Body of pancreas (tissue), 4 donors: ENCODE results near the gene L3MBTL2. TPM values are rescaled to one million over a fixed set of nuclear protein-coding genes. Genes with fewer than 3 reads are reported as not detected.

Experiments used
- ATAC-seq: fragments of 150-250 bp; one replicate; pipeline ENCODE4 v1.9.1; 2016
- DNase-seq, 4 donors: peaks; one replicate each; pipeline ENCODE4 v3.0.0-alpha.2; 2019
- H3K27ac ChIP-seq, 4 donors: fragments of 200-600 bp; sonication (generic); 1 replicate in 3 of 4; 2 replicates in 1 of 4; pipeline versions ENCODE4 v1.5.1 to v1.6.1; 2016 to 2019; ENCODE audit warnings: mild to moderate bottlenecking in 1 of 4, mixed read lengths in 1 of 4, moderate library complexity in 1 of 4
- H3K27me3 ChIP-seq, 2 donors: fragments of 200-600 bp; sonication (generic); one replicate each; pipeline ENCODE4 v1.6.0; 2016; ENCODE audit warnings: mild to moderate bottlenecking in 1 of 2
- H3K36me3 ChIP-seq, 2 donors: fragments of 200-600 bp; sonication (generic); replicated peaks in 1 of 2; 2 replicates each; pipeline ENCODE4 v1.5.1; 2016; ENCODE audit warnings: low read depth in 2 of 2; ENCODE audit not compliant: insufficient read depth in 1 of 2
- H3K4me1 ChIP-seq: fragments of 200-600 bp; sonication (generic); one replicate; pipeline ENCODE4 v1.6.0; 2016
- H3K4me3 ChIP-seq, 2 donors: fragments of 200-600 bp; sonication (generic); 1 replicate in 1 of 2; 2 replicates in 1 of 2; pipeline ENCODE4 v1.5.1; 2016 to 2019
- H3K9me3 ChIP-seq, 3 donors: fragments of 200-600 bp; sonication (generic); 1 replicate in 2 of 3; 2 replicates in 1 of 3; pipeline ENCODE4 v1.5.1; 2016
- POLR2A ChIP-seq, 3 donors: fragments of 450-650 bp; IDR thresholded peaks; one replicate each; pipeline ENCODE4 v1.6.1; 2016; ENCODE audit warnings: antibody characterized with exemption in 3 of 3, mild to moderate bottlenecking in 2 of 3
- WGBS, 2 donors: methylation state at CpG; one replicate each; pipeline ENCODE4 v1.1.5; 2017; 5-methylcytosine and 5-hydroxymethylcytosine counted together
- intact Hi-C: fragments of 100-400 bp; cut with DNase I; formaldehyde crosslinking; loops from one replicate; pipeline ENCODE4 v1.15.1; 2023
- total RNA-seq, 2 donors: library from RNA; depleted of rRNA; stranded (reverse); fragments of >200 nt; gene quantifications; one replicate each; pipeline ENCODE4 v1.1.0, GENCODE V29; 2016
- TF ChIP-seq, protein P1 (sequence below), 7 experiments: fragments of 450-650 bp in 4 of 7; fragments of 200-600 bp in 3 of 7; sonication (generic) in 3 of 7; IDR thresholded peaks; one replicate each; pipeline ENCODE4 v1.5.1; 2016 to 2019; ENCODE audit warnings: antibody characterized with exemption in 7 of 7

L3MBTL2 gene
- total RNA-seq, 2 donors from 2014 or later: 5.7 to 21.1 TPM

DNA sequence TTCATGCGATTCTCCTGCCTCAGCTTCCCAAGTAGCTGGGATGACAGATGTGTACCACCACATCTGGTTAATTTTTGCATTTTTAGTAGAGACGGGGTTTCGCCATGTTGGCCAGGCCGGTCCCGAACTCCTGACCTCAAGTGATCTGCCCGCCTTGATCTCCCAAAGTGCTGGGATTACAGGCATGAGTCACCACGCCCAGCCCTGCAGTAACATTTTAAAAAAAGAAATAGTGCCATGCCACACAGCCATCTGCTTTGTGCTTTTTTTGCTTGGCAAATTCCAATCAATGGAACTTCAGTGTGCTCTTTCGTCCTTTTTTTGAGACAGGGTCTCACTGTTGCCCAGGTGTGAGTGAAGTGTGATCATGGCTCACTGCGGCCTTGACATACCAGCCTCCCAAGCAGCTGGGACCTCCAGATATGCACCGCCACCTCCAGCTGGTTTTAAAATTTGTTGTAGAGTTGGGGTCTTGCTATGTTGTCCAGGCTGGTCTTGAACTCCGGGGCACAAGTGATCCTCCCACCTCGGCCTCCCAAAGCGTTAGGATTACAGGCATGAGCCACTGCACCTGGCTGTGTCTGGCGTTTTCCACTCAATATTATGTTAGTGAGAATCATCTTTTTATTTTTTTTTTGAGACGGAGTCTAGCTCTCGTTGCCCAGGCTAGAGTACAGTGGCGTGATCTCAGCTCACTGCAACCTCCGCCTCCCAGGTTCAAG is 37.4 kb downstream of the L3MBTL2 start:
- Histone ChIP-seq H3K36me3 (peaks cover 0 to 6% of the 10 kb centered on the region in 2 donors), H3K9me3 (no peaks in the 10 kb centered on the region), H3K4me3 (no peak overlapping the region), H3K27ac (no peak overlapping the region), H3K4me1 (peaks cover 6% of the 10 kb centered on the region), H3K27me3 (no peaks in the 10 kb centered on the region)
- TF ChIP-seq, protein P1, sequence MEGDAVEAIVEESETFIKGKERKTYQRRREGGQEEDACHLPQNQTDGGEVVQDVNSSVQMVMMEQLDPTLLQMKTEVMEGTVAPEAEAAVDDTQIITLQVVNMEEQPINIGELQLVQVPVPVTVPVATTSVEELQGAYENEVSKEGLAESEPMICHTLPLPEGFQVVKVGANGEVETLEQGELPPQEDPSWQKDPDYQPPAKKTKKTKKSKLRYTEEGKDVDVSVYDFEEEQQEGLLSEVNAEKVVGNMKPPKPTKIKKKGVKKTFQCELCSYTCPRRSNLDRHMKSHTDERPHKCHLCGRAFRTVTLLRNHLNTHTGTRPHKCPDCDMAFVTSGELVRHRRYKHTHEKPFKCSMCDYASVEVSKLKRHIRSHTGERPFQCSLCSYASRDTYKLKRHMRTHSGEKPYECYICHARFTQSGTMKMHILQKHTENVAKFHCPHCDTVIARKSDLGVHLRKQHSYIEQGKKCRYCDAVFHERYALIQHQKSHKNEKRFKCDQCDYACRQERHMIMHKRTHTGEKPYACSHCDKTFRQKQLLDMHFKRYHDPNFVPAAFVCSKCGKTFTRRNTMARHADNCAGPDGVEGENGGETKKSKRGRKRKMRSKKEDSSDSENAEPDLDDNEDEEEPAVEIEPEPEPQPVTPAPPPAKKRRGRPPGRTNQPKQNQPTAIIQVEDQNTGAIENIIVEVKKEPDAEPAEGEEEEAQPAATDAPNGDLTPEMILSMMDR (IDR thresholded peaks at IDR 0.05): no peak
- TF ChIP-seq POLR2A (IDR thresholded peaks at IDR 0.05): no peak
- intact Hi-C loops: no loop called here
- ATAC-seq (no peak), DNase-seq (no peak)
- 93 to 95% methylated on average over 13 to 18 of the region's 18 CpGs for WGBS, 2 donors

DNA sequence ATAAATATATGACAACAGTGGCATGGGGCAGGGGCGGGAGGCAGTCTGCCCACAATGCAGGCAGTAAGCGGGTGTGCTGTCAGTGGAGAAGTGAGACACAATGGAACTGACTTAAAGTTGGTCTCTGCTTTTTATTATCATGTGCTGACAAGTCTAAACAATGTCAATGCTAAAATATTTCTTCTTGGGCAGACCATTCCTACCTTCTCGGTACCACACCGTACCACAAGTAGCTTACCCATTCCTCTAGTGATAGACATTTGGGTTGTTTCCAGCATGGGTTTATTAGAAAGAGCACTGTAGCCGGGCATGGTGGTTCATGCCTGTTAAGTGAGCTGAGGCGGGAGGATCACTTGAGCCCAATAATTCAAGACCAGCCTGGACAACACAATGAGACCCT is 38.2 kb downstream of the L3MBTL2 start:
- Histone ChIP-seq H3K4me1 (no peaks in the 10 kb centered on the region), H3K4me3 (no peak overlapping the region), H3K9me3 (no peaks in the 10 kb centered on the region), H3K36me3 (peaks cover 0 to 13% of the 10 kb centered on the region in 2 donors), H3K27ac (no peak overlapping the region), H3K27me3 (no peaks in the 10 kb centered on the region)
- 89 to 97% methylated on average over 6 of the region's 6 CpGs for WGBS, 2 donors
- intact Hi-C loops: no loop called here
- no peak for TF ChIP-seq POLR2A (IDR thresholded peaks at IDR 0.05)
- TF ChIP-seq, protein P1 (IDR thresholded peaks at IDR 0.05): no peak
- DNase-seq (no peak), ATAC-seq (no peak)

DNA sequence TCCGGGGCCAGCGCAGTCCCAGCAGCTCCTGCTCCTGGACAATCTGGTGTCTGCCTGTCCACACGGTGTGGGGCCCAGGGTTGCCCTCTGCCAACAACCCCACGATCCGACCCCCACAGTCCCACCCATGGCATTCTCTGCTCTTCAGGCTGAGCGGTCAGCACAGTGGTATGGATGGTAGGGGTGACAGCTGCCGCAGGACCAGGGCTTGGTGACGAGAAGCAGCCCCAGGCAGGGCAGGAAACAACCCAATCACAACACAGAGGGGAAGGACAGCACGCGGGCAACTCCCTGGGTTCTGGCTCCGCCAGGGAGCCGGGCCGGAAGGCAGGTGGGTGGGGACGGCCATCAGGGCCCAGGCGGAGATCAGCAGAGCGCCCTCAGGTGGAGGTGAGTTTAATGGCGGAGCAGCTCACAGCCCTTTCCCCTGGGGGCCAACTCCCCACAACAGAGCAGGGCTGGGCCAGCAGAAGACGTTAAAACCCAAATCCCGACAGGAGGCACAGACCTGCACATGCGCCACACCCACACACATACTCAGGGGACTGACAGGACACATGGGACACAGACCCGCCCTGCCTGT is 40.9 kb downstream of the L3MBTL2 start:
- no peak for ATAC-seq
- Histone ChIP-seq H3K27ac (no peak overlapping the region), H3K9me3 (no peaks in the 10 kb centered on the region), H3K36me3 (peaks cover 0 to 36% of the 10 kb centered on the region in 2 donors), H3K4me3 (no peak overlapping the region), H3K27me3 (no peaks in the 10 kb centered on the region), H3K4me1 (no peaks in the 10 kb centered on the region)
- WGBS, 2 donors: 89 to 91% methylated on average over 13 to 21 of the region's 21 CpGs
- no peak for DNase-seq
- TF ChIP-seq POLR2A (IDR thresholded peaks at IDR 0.05): no peak
- TF ChIP-seq, protein P1 (IDR thresholded peaks at IDR 0.05): no peak
- intact Hi-C loops: no loop called here

DNA sequence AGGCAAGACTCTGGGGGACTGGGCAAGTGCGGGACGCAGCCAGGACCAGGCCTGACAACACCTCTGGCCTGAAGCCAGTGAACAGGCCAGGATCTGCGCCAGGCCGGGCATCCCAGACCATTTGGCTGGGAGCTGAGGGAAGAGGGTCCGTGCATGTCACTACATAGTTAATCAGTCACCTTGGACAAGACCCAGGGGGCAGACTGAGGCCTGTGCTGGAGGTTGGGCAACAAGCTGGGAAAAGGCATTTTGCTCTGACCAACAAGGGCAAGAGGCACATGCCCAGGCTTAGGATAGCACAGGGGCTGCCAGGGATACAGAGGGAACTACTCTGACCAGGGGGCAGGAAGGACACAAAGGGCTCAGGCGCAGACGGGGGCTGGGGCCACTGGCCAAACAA is 42.6 kb downstream of the L3MBTL2 start:
- intact Hi-C loops: no loop called here
- Histone ChIP-seq H3K27me3 (no peaks in the 10 kb centered on the region), H3K9me3 (no peaks in the 10 kb centered on the region), H3K4me1 (no peaks in the 10 kb centered on the region), H3K36me3 (peaks cover 0 to 44% of the 10 kb centered on the region in 2 donors), H3K4me3 (no peak overlapping the region), H3K27ac (no peak overlapping the region)
- 92 to 95% methylated on average over 7 of the region's 7 CpGs for WGBS, 2 donors
- ATAC-seq: no peak
- DNase-seq: no peak
- no peak for TF ChIP-seq POLR2A (IDR thresholded peaks at IDR 0.05)
- TF ChIP-seq, protein P1 (IDR thresholded peaks at IDR 0.05): no peak
